LoVo (cell line): ENCODE measurements around the gene PRSS57.
"Not testable (repeated sequence)": the region's sequence is repeated elsewhere in the genome, so short reads cannot be mapped to it uniquely, and the experiment has no call there.

Experiments
- DNase-seq: peaks from one replicate; pipeline ENCODE4 v3.0.0-alpha.2; 2016; ENCODE audit warnings: low spot score

PRSS57 gene

GRCh38 chr19:723247-723646, 28.0 kb upstream of the PRSS57 start:
- DNase-seq, result no peak

GRCh38 chr19:722553-723101, 27.4 kb upstream of the PRSS57 start:
- no peak for DNase-seq

- no peak for DNase-seq
Measured at GRCh38 chr19:720345-721160, 25.3 kb upstream of the PRSS57 start.

- no peak for DNase-seq
Measured at GRCh38 chr19:719636-720344, 24.5 kb upstream of the PRSS57 start.

- DNase-seq, result no peak
Measured at GRCh38 chr19:718991-719512, 23.8 kb upstream of the PRSS57 start.

- DNase-seq, result no peak
Measured at GRCh38 chr19:718251-718951, 23.1 kb upstream of the PRSS57 start.

GRCh38 chr19:715347-715746, 20.1 kb upstream of the PRSS57 start:
- DNase-seq, result no peak

- no peak for DNase-seq
Measured at GRCh38 chr19:711254-711653, 16.0 kb upstream of the PRSS57 start.

- DNase-seq, result no peak
Measured at GRCh38 chr19:710767-711166, 15.5 kb upstream of the PRSS57 start.

GRCh38 chr19:709965-710571, 14.8 kb upstream of the PRSS57 start:
- DNase-seq, result no peak

GRCh38 chr19:709196-709964, 14.1 kb upstream of the PRSS57 start:
- no peak for DNase-seq

- DNase-seq, result peak; percentile 24
Measured at GRCh38 chr19:708154-709143, 13.2 kb upstream of the PRSS57 start, which contains the start of gene PALM. PALM (plus strand) TSS chr19:708935; CDS start chr19:709147, 212 bp downstream.

- no peak for DNase-seq
Measured at GRCh38 chr19:704447-704741, 9.1 kb upstream of the PRSS57 start.

- peak; percentile 72 for DNase-seq
Measured at GRCh38 chr19:703651-704446, 8.6 kb upstream of the PRSS57 start.

- no peak for DNase-seq
Measured at GRCh38 chr19:703329-703650, 8.0 kb upstream of the PRSS57 start.

GRCh38 chr19:702847-703246, 7.6 kb upstream of the PRSS57 start:
- DNase-seq, result not testable (repeated sequence)

- DNase-seq, result not testable (repeated sequence)
Measured at GRCh38 chr19:699885-700284, 4.6 kb upstream of the PRSS57 start.

- DNase-seq, result not testable (repeated sequence)
Measured at GRCh38 chr19:698529-698928, 3.3 kb upstream of the PRSS57 start.
